Measurements from ENCODE around the gene TSPAN11.

Gene TSPAN11

GRCh38 chr12:30973830-30974229, 47.3 kb downstream of the TSPAN11 start:
- TF ChIP-seq SP1 (IDR thresholded peaks at IDR 0.05) (no peak), FOXA1 (IDR thresholded peaks at IDR 0.05) (no peak)
- TF ChIP-seq, protein P1, sequence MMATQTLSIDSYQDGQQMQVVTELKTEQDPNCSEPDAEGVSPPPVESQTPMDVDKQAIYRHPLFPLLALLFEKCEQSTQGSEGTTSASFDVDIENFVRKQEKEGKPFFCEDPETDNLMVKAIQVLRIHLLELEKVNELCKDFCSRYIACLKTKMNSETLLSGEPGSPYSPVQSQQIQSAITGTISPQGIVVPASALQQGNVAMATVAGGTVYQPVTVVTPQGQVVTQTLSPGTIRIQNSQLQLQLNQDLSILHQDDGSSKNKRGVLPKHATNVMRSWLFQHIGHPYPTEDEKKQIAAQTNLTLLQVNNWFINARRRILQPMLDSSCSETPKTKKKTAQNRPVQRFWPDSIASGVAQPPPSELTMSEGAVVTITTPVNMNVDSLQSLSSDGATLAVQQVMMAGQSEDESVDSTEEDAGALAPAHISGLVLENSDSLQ (IDR thresholded peaks at IDR 0.05): no peak
- no peak for DNase-seq (ENCODE audit: extremely low spot score)
- POLR2A ChIA-PET: no interaction called here
- CTCF ChIA-PET: interaction anchor here (0.6 to 0.7 kb wide), 3 partner anchors 10 to 126 kb away, joined by 3 read pairs; no protein-coding TSS in a partner anchor

- POLR2A ChIA-PET: no interaction called here
- CTCF ChIA-PET: no interaction called here
- no peak for DNase-seq (ENCODE audit: extremely low spot score)
- TF ChIP-seq CTBP1 (IDR thresholded peaks at IDR 0.05; ENCODE audit: borderline replicate concordance): no peak
- no peak for TF ChIP-seq TARDBP (IDR thresholded peaks at IDR 0.05)
- no peak for TF ChIP-seq FOXM1 (IDR thresholded peaks at IDR 0.05; ENCODE audit: borderline replicate concordance)
- TF ChIP-seq SP1 (IDR thresholded peaks at IDR 0.05): no peak
- no peak for TF ChIP-seq FOXA1 (IDR thresholded peaks at IDR 0.05)
- no peak for TF ChIP-seq ARNT (IDR thresholded peaks at IDR 0.05)
- no peak for TF ChIP-seq ZNF384 (IDR thresholded peaks at IDR 0.05)
- no peak for TF ChIP-seq HDGF (IDR thresholded peaks at IDR 0.05; ENCODE audit: borderline replicate concordance)
- no peak for TF ChIP-seq BHLHE40 (IDR thresholded peaks at IDR 0.05; ENCODE audit: borderline replicate concordance)
- TF ChIP-seq, protein P1 (IDR thresholded peaks at IDR 0.05): no peak
- TF ChIP-seq FOXK2 (IDR thresholded peaks at IDR 0.05): no peak
- TF ChIP-seq ELF4 (IDR thresholded peaks at IDR 0.05): no peak
- TF ChIP-seq L3MBTL2 (conservative IDR thresholded peaks at IDR 0.05): no peak
- no peak for TF ChIP-seq SUZ12 (IDR thresholded peaks at IDR 0.05)
- no peak for TF ChIP-seq LEF1 (IDR thresholded peaks at IDR 0.05; ENCODE audit: borderline replicate concordance)
- no peak for TF ChIP-seq NFRKB (IDR thresholded peaks at IDR 0.05)
Measured at GRCh38 chr12:30974746-30975500, 48.4 kb downstream of the TSPAN11 start.

DNA sequence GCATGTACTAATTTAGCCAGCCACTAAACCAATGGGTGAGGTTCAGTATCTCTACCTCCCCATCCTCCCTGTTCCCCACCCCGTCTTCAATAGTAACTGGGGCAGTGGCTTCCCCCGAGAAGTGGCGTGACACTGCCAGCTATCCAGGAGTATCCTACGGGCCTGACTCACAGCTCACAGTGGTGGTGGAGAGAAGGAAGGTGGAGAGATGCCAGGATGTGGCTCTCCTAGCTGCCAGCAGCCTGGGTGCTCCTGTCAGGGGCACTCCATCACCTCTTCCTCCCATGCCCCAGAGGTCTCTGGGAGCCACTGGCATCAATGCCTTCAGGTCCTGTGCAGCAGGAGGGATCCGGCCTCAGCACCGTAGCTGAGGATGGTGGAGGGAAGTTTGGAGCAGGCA, 49.0 kb downstream of the TSPAN11 start:
- POLR2A ChIA-PET: no interaction called here
- no peak for TF ChIP-seq FOXA1 (IDR thresholded peaks at IDR 0.05)
- no peak for TF ChIP-seq ELF4 (IDR thresholded peaks at IDR 0.05)
- TF ChIP-seq ARNT (IDR thresholded peaks at IDR 0.05): no peak
- TF ChIP-seq L3MBTL2 (conservative IDR thresholded peaks at IDR 0.05): no peak
- TF ChIP-seq, protein P1 (IDR thresholded peaks at IDR 0.05): no peak
- TF ChIP-seq TARDBP (IDR thresholded peaks at IDR 0.05): no peak
- no peak for TF ChIP-seq NFRKB (IDR thresholded peaks at IDR 0.05)
- TF ChIP-seq CTBP1 (IDR thresholded peaks at IDR 0.05; ENCODE audit: borderline replicate concordance): no peak
- no peak for TF ChIP-seq LEF1 (IDR thresholded peaks at IDR 0.05; ENCODE audit: borderline replicate concordance)
- no peak for TF ChIP-seq HDGF (IDR thresholded peaks at IDR 0.05; ENCODE audit: borderline replicate concordance)
- TF ChIP-seq FOXK2 (IDR thresholded peaks at IDR 0.05): no peak
- no peak for TF ChIP-seq SUZ12 (IDR thresholded peaks at IDR 0.05)
- no peak for TF ChIP-seq BHLHE40 (IDR thresholded peaks at IDR 0.05; ENCODE audit: borderline replicate concordance)
- no peak for TF ChIP-seq FOXM1 (IDR thresholded peaks at IDR 0.05; ENCODE audit: borderline replicate concordance)
- CTCF ChIA-PET: no interaction called here
- DNase-seq (ENCODE audit: extremely low spot score): no peak

- ChIA-PET POLR2A (no interaction called here), CTCF (no interaction called here)
- no peak for TF ChIP-seq CTBP1 (IDR thresholded peaks at IDR 0.05; ENCODE audit: borderline replicate concordance)
- no peak for TF ChIP-seq HDGF (IDR thresholded peaks at IDR 0.05; ENCODE audit: borderline replicate concordance)
- DNase-seq (ENCODE audit: extremely low spot score): no peak
Measured at GRCh38 chr12:30976206-30976605, 49.7 kb downstream of the TSPAN11 start.

- no peak for TF ChIP-seq LEF1 (IDR thresholded peaks at IDR 0.05; ENCODE audit: borderline replicate concordance)
- TF ChIP-seq HDGF (IDR thresholded peaks at IDR 0.05; ENCODE audit: borderline replicate concordance): no peak
- TF ChIP-seq SP1 (IDR thresholded peaks at IDR 0.05): no peak
- TF ChIP-seq CTBP1 (IDR thresholded peaks at IDR 0.05; ENCODE audit: borderline replicate concordance): no peak
- no peak for TF ChIP-seq ZNF384 (IDR thresholded peaks at IDR 0.05)
- TF ChIP-seq FOXM1 (IDR thresholded peaks at IDR 0.05; ENCODE audit: borderline replicate concordance): no peak
- no peak for TF ChIP-seq BHLHE40 (IDR thresholded peaks at IDR 0.05; ENCODE audit: borderline replicate concordance)
- TF ChIP-seq ELF4 (IDR thresholded peaks at IDR 0.05): no peak
- no peak for TF ChIP-seq L3MBTL2 (conservative IDR thresholded peaks at IDR 0.05)
- TF ChIP-seq ARNT (IDR thresholded peaks at IDR 0.05): no peak
- TF ChIP-seq, protein P1 (IDR thresholded peaks at IDR 0.05): no peak
- TF ChIP-seq TARDBP (IDR thresholded peaks at IDR 0.05): no peak
- CTCF ChIA-PET: no interaction called here
- POLR2A ChIA-PET: no interaction called here
- no peak for DNase-seq (ENCODE audit: extremely low spot score)
Measured at GRCh38 chr12:30977124-30977523, 50.6 kb downstream of the TSPAN11 start.

All from HEK293T (cell line).